Mammary epithelial cell (primary cell): ENCODE results near the gene GGA1.

Source experiments
- CTCF ChIP-seq, 2 donors: IDR thresholded peaks in 1 of 2; conservative IDR thresholded peaks in 1 of 2; 2 replicates each; pipeline ENCODE4 v1.5.1; 2011 to 2012; ENCODE audit warnings: inconsistent platforms in 2 of 2, low read length in 2 of 2, mild to moderate bottlenecking in 2 of 2, control low read depth in 1 of 2, low read depth in 1 of 2; ENCODE audit not compliant: insufficient read depth in 1 of 2; ENCODE audit errors: extremely low read depth in 1 of 2
- EZH2 ChIP-seq: IDR thresholded peaks from 2 replicates; pipeline ENCODE4 v1.6.1; 2012; ENCODE audit warnings: low read length, inconsistent platforms, borderline replicate concordance

GRCh38 chr22:37680191-37680851, 71.7 kb downstream of the GGA1 start:
- TF ChIP-seq CTCF (conservative IDR thresholded peaks at IDR 0.05 in 1 of 2, IDR thresholded peaks at IDR 0.05 in 1 of 2; ENCODE audit: extremely low read depth in 1 of 2, insufficient read depth in 1 of 2, low read depth in 1 of 2, low read length in 2 of 2) (no peak), EZH2 (no peak)
